H9 (cell line): Measurements from ENCODE around the gene ULK4. TPM values are rescaled to one million over a fixed set of nuclear protein-coding genes. Genes with fewer than 3 reads are reported as not detected.

Experiments used
- DNase-seq: peaks from one replicate; pipeline ENCODE4 v3.0.0-alpha.2; 2017
- H2AFZ ChIP-seq: one replicate; pipeline ENCODE4 v1.6.1; 2013; ENCODE audit warnings: mild to moderate bottlenecking, low read length, control low read depth, moderate library complexity
- H2AK5ac ChIP-seq: 2 replicates; pipeline ENCODE4 v1.6.1; 2013; ENCODE audit warnings: low read length, control low read depth, mixed read lengths; ENCODE audit not compliant: insufficient read length
- H2BK120ac ChIP-seq: one replicate; pipeline ENCODE4 v1.6.1; 2013; ENCODE audit warnings: low read depth, mild to moderate bottlenecking, low read length, control low read depth, inconsistent platforms; ENCODE audit not compliant: poor library complexity, severe bottlenecking
- H2BK12ac ChIP-seq: 2 replicates; pipeline ENCODE4 v1.6.1; 2013; ENCODE audit warnings: low read length, control low read depth, mixed read lengths, low read depth; ENCODE audit not compliant: insufficient read length
- H2BK15ac ChIP-seq: 2 replicates; pipeline ENCODE4 v1.6.1; 2013; ENCODE audit warnings: low read depth, low read length, control low read depth
- H2BK20ac ChIP-seq: one replicate; pipeline ENCODE4 v1.6.1; 2013; ENCODE audit warnings: low read depth, mild to moderate bottlenecking, low read length, control low read depth, inconsistent platforms; ENCODE audit not compliant: poor library complexity, severe bottlenecking
- H2BK5ac ChIP-seq: 2 replicates; pipeline ENCODE4 v1.6.1; 2013; ENCODE audit warnings: low read length, control low read depth, mixed read lengths; ENCODE audit not compliant: insufficient read length
- H3K14ac ChIP-seq: 2 replicates; pipeline ENCODE4 v1.6.1; 2013; ENCODE audit warnings: low read length, control low read depth; ENCODE audit not compliant: insufficient read depth
- H3K18ac ChIP-seq: 2 replicates; pipeline ENCODE4 v1.6.1; 2013; ENCODE audit warnings: low read depth, mild to moderate bottlenecking, mixed read lengths, low read length, control low read depth; ENCODE audit not compliant: insufficient read length
- H3K23ac ChIP-seq: 2 replicates; pipeline ENCODE4 v1.6.1; 2013; ENCODE audit warnings: low read length, control low read depth, mixed read lengths, low read depth; ENCODE audit not compliant: insufficient read length
- H3K23me2 ChIP-seq: 2 replicates; pipeline ENCODE4 v1.6.1; 2013; ENCODE audit warnings: low read depth, mild to moderate bottlenecking, mixed read lengths, low read length, control low read depth; ENCODE audit not compliant: insufficient read length, poor library complexity, severe bottlenecking
- H3K27ac ChIP-seq: 2 replicates; pipeline ENCODE4 v1.5.1; 2013; ENCODE audit warnings: low read length, control low read depth, mixed read lengths, low read depth; ENCODE audit not compliant: insufficient read length
- H3K27me3 ChIP-seq: 2 replicates; pipeline ENCODE4 v1.6.1; 2013; ENCODE audit warnings: low read length, control low read depth, inconsistent platforms; ENCODE audit not compliant: insufficient read depth
- H3K4ac ChIP-seq: 2 replicates; pipeline ENCODE4 v1.6.1; 2013; ENCODE audit warnings: low read depth, mild to moderate bottlenecking, control low read depth, inconsistent platforms, low read length, moderate library complexity
- H3K4me1 ChIP-seq: 2 replicates; pipeline ENCODE4 v1.6.1; 2013; ENCODE audit warnings: low read length, control low read depth, inconsistent platforms; ENCODE audit not compliant: insufficient read depth
- H3K4me2 ChIP-seq: 2 replicates; pipeline ENCODE4 v1.6.1; 2013; ENCODE audit warnings: low read length, control low read depth, mixed read lengths; ENCODE audit not compliant: insufficient read length, insufficient read depth
- H3K56ac ChIP-seq: 2 replicates; pipeline ENCODE4 v1.6.1; 2013; ENCODE audit warnings: low read depth, mild to moderate bottlenecking, mixed read lengths, low read length, control low read depth; ENCODE audit not compliant: insufficient read length
- H3K79me1 ChIP-seq: 2 replicates; pipeline ENCODE4 v1.6.1; 2013; ENCODE audit warnings: low read depth, mild to moderate bottlenecking, moderate library complexity, low read length, control low read depth, inconsistent platforms; ENCODE audit not compliant: insufficient read depth, poor library complexity, severe bottlenecking
- H3K79me2 ChIP-seq: 2 replicates; pipeline ENCODE4 v1.6.1; 2013; ENCODE audit warnings: low read length, control low read depth, inconsistent platforms; ENCODE audit not compliant: insufficient read depth
- H3K9ac ChIP-seq: 2 replicates; pipeline ENCODE4 v1.6.1; 2013; ENCODE audit warnings: low read length, control low read depth, mixed read lengths; ENCODE audit not compliant: insufficient read length; ENCODE audit errors: extremely low read depth
- H3K9me3 ChIP-seq: one replicate; pipeline ENCODE4 v1.6.1; 2013; ENCODE audit warnings: low read depth, low read length, inconsistent platforms; ENCODE audit not compliant: control insufficient read depth
- H3T11ph ChIP-seq: one replicate; pipeline ENCODE4 v1.6.1; 2013; ENCODE audit warnings: mild to moderate bottlenecking, low read length, control low read depth, inconsistent platforms
- H4K20me1 ChIP-seq: one replicate; pipeline ENCODE4 v1.6.1; 2013; ENCODE audit not compliant: control insufficient read depth, insufficient read length, insufficient read depth
- H4K5ac ChIP-seq: 2 replicates; pipeline ENCODE4 v1.6.1; 2013; ENCODE audit warnings: low read depth, mild to moderate bottlenecking, mixed read lengths, low read length, control low read depth; ENCODE audit not compliant: insufficient read length
- H4K8ac ChIP-seq: replicated peaks from 2 replicates; pipeline ENCODE4 v1.6.1; 2013; ENCODE audit warnings: low read length, control low read depth, mixed read lengths, low read depth; ENCODE audit not compliant: insufficient read length
- H4K91ac ChIP-seq: 2 replicates; pipeline ENCODE4 v1.6.1; 2013; ENCODE audit warnings: low read depth, mild to moderate bottlenecking, moderate library complexity, mixed read lengths, low read length, control low read depth; ENCODE audit not compliant: insufficient read length
- H3K27ac Mint-ChIP-seq, 3 experiments: 2 replicates in 2 of 3; 3 replicates in 1 of 3; pipeline ENCODE4 v1.8.0; 2020 to 2021; ENCODE audit warnings: mixed read lengths in 3 of 3, mild to moderate bottlenecking in 1 of 3, moderate library complexity in 1 of 3
- H3K27me3 Mint-ChIP-seq: 2 replicates; pipeline ENCODE4 v1.8.0; 2021; ENCODE audit warnings: low read depth, mild to moderate bottlenecking, moderate library complexity, mixed read lengths
- H3K36me3 Mint-ChIP-seq, 3 experiments: 2 replicates in 2 of 3; 3 replicates in 1 of 3; pipeline ENCODE4 v1.8.0; 2020 to 2021; ENCODE audit warnings: low read depth in 3 of 3, mixed read lengths in 3 of 3; ENCODE audit not compliant: insufficient read depth in 1 of 3
- H3K4me1 Mint-ChIP-seq, 2 experiments: 2 replicates each; pipeline ENCODE4 v1.8.0; 2020; ENCODE audit warnings: mixed read lengths in 2 of 2
- H3K4me3 Mint-ChIP-seq, 2 experiments: 2 replicates in 1 of 2; 3 replicates in 1 of 2; pipeline ENCODE4 v1.8.0; 2020 to 2021; ENCODE audit warnings: mild to moderate bottlenecking in 2 of 2, mixed read lengths in 2 of 2, moderate library complexity in 1 of 2
- H3K9me3 Mint-ChIP-seq, 2 experiments: 2 replicates in 1 of 2; 3 replicates in 1 of 2; pipeline ENCODE4 v1.8.0; 2020; ENCODE audit warnings: mild to moderate bottlenecking in 2 of 2, mixed read lengths in 2 of 2, moderate library complexity in 1 of 2
- CTCF ChIP-seq: fragments of 200-600 bp; sonication (generic); conservative IDR thresholded peaks from 3 replicates; pipeline ENCODE4 v1.8.0; 2021; ENCODE audit warnings: antibody characterized with exemption, mild to moderate bottlenecking
- WGBS: extraction: QIAGEN DNeasy Blood & Tissue Kit; methylation state at CpG from one replicate; pipeline ENCODE4 v1.1.7; 2013; ENCODE audit warnings: missing lambda C conversion rate, low lambda C conversion rate, mixed read lengths; ENCODE audit not compliant: insufficient read length; ENCODE audit errors: extremely low coverage; 5-methylcytosine and 5-hydroxymethylcytosine counted together
- total RNA-seq: library from RNA; stranded (reverse); gene quantifications from 2 replicates; pipeline ENCODE4 v1.2.1, GENCODE V29; 2021

ULK4 gene
- total RNA-seq, 1 experiment from 2014 or later, result 12.9 TPM

DNA sequence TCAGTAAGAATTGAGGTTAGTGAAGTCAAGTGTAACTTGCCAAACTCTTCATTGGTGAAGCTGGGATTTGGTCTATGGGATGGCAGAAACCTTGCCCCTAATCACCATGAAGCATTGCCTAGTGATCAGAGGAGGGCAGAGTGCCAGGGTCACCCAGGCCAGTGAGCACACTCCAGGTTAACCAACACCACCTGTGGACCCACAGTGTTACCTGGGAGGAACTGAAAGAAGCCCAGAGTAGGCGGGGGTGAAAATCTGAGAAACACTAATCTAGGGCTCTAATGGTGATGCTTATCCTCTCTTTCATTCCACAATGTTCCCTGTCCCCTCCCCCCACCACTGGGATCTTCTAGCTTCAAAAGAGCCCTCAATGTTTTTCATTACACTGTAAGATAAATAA lies 389.8 kb downstream of the ULK4 start:
- peaks cover 45 to 48% of the 10 kb centered on the region in 2 experiments for H3K4me1 Mint-ChIP-seq
- H3K4me2 ChIP-seq, result no peak overlapping the region
- H3K14ac ChIP-seq, result no peak overlapping the region
- H3K4me1 ChIP-seq, result no peaks in the 10 kb centered on the region
- no peaks in the 10 kb centered on the region for H4K20me1 ChIP-seq
- H3K23ac ChIP-seq, result no peak overlapping the region
- no peak overlapping the region for H3K27ac ChIP-seq
- no peak overlapping the region for H4K5ac ChIP-seq
- H3T11ph ChIP-seq, result no peak overlapping the region
- no peaks in the 10 kb centered on the region for H3K79me2 ChIP-seq
- H3K79me1 ChIP-seq, result no peaks in the 10 kb centered on the region
- no peaks in the 10 kb centered on the region; a peak in 1 of 5 replicates for H3K9me3 Mint-ChIP-seq
- H3K56ac ChIP-seq, result no peak overlapping the region
- no peak overlapping the region for H3K27ac Mint-ChIP-seq
- no peak overlapping the region for H2AK5ac ChIP-seq
- no peaks in the 10 kb centered on the region; a peak in 1 of 7 replicates for H3K36me3 Mint-ChIP-seq
- no peak overlapping the region for H3K9ac ChIP-seq
- H2BK5ac ChIP-seq, result no peak overlapping the region
- no peak overlapping the region for H2AFZ ChIP-seq
- no peak overlapping the region for H3K18ac ChIP-seq
- H2BK12ac ChIP-seq, result no peak overlapping the region
- H2BK20ac ChIP-seq, result no peak overlapping the region
- no peak overlapping the region for H4K8ac ChIP-seq
- DNase-seq, result no peak
- no CpG with 5 or more reads among the region's 1 CpG for WGBS
- no peaks in the 10 kb centered on the region for H3K23me2 ChIP-seq
- no peak overlapping the region for H4K91ac ChIP-seq
- H3K27me3 Mint-ChIP-seq, result no peaks in the 10 kb centered on the region
- H3K4me3 Mint-ChIP-seq, result no peak overlapping the region
- no peaks in the 10 kb centered on the region for H3K9me3 ChIP-seq
- H3K27me3 ChIP-seq, result no peaks in the 10 kb centered on the region
- no peak overlapping the region for H3K4ac ChIP-seq
- TF ChIP-seq CTCF, result no peak
- H2BK15ac ChIP-seq, result no peak overlapping the region
- no peak overlapping the region for H2BK120ac ChIP-seq
